HG02938 (cell line): ENCODE results near the gene FAM107B.
A peak's percentile ranks its signal among the peaks of the same experiment; 100 is the strongest.
"Not testable (repeated sequence)": the region's sequence is repeated elsewhere in the genome, so short reads cannot be mapped to it uniquely, and the experiment has no call there.

ENCODE experiments used
- ATAC-seq: cut with Tn5 transposase; IDR thresholded peaks from one replicate; pipeline ENCODE4 v1.9.1; 2021; ENCODE audit warnings: mild to moderate bottlenecking, moderate library complexity; ENCODE audit not compliant: unreplicated experiment

FAM107B gene

DNA sequence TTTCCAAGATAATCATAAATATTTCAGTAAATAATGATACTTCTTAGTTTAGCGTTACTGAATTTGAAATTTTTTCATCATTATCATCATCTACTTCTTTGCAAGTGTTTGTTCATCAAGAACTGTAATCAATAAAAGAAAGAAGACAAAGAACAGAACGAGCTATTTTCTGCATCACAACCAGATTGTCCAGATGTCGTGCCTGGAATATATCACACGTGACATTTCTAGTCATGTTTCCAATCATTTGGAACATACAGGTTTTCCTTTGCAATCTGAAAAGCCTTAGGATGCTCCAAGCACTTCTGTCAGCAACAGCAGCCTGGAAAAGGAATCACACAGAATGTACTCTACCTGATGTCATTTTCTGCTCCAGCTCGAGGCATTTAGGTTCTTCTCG lies 107.4 kb downstream of the FAM107B start:
- no peak for ATAC-seq

DNA sequence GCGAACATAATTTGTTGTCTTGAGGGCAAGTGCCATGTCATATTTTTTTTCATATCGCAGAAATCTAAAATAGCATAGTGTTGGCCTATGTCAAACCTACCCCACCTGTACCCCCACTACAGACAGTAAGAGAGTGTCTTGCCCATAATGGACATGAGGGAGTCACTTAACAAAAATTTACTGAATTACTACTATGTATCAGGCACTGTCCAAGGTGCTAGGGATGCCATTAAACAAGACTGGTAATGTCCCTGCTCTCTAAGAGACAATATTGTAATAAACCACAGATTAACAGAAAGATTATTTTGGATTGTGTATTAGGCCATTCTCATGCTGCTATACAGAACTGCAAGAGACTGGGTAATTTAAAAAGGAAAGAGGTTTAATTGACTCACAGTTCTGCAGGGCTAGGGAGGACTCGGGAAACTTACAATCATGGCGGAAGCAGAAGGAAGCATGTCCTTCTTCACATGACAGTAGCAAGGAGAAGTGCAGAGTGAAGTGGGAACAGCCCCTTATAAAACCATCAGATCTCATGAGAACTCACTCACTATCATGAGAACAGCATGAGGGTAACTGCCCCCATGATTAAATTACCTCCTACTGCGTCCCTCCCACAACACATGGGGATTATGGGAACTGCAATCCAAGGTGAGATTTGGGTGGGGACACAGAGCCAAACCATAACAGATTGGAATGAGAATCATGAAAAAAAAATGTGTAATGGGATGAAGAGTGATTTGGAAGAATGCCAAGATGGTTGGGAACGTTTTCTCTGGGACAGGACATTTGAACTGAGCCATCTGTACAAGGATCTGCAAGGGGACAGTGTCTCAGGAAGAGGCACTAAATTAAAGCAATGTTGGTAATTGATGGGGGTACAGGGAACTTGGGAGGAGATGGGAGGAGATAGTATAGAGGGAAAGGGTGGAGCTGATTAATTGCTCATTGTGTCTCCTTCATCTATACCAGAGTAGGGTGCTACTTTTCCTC lies 108.5 kb downstream of the FAM107B start:
- no peak for ATAC-seq

DNA sequence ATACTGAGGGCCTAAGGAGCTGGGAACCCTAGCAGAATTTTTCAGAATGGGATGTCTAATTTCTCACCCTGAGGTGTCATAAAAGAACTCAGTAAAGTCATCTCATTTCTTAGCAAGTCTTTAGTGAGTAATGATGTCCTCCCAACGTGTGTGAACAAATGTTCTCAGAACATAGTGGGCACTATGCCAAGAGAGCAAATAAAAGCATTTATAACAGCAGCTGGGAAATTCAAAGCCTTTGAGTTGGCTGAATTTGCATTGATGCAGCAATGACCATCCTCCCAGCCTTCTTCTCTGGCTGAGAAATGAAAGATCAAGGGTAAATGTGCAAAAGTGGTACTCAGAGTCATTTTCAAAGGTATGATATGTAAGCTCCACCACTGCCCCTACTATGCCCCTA lies 109.4 kb downstream of the FAM107B start:
- ATAC-seq = no peak

DNA sequence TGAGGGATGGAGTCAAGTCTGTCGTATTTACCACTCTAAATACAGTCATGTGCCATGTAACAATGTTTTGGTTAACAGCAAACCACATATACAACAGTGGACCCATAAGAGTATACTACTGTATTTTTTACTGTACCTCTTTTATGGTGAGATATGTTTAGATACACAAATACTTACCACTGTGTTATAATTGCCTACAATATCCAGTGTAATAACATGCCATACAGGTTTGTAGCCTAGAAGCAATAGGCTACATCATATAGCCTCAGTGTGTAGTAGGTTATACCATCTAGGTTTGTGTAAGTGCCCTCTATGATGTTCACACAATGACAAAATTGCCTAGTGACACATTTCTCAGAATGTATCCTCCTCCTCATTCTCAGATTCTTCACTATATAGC lies 110.4 kb downstream of the FAM107B start:
- no peak for ATAC-seq

DNA sequence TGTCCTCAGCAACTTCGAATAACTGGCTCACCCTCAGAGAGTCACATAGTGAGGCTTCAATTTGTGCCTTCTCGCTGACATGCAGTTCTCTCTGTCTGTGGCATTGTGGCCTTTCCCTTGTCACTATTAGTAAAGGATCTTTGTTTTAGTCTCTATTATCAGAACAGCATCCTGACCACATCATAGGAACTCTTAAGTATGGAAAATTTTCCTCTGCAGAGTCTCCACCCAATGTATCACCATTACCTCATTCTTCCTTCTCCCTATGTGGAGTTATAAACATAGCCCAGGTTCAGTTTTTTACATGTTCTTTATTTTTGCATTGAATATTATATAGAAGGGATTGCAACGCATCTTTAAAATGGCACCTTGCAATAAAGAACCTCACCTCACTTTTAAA lies 112.9 kb downstream of the FAM107B start:
- ATAC-seq = no peak

DNA sequence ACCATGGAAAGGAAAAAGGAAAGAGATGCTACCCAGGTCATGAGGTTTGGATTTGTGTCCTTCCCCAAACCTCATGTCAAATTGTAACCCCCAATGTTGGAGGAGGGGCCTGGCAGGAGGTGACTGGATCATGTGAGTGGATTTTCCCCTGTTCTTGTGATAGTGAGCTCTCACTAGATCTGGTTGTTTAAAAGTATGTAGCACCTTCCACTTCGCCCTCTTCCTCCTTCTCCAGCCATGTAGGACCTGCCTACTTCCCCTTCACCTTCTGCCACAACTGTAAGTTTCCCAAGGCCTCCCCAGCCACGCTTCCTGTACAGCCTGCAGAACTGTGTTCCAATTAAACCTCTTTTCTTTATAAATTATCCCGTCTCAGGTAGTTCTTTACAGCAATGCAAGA lies 113.9 kb downstream of the FAM107B start:
- no peak for ATAC-seq

DNA sequence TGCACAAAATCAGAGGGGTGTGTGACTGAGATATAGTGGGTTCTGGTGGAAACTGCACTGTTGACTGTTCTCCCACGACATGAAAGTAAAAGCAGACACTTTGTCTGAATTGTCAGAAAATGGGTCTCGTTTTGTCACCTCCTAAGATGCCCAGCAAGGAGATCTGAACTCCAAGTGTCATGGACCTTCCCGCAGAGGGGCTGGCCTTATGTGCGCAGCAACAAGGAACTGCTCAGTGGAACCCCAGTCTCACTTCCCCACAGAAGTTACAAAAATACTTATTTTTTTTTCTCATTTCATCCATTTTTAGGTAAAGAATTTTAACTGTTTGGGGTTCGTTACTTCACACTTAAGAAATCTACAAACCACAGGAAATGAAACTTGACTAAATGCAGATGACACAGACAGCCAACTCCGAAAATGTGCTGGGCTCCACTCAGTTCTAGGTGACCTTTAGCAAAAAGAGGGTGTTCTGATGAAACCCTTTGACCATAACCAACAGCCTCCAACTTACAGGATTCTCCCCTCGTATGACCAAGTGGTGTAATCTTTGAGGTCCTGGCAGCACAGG lies 115.0 kb downstream of the FAM107B start:
- ATAC-seq = peak; percentile 78

DNA sequence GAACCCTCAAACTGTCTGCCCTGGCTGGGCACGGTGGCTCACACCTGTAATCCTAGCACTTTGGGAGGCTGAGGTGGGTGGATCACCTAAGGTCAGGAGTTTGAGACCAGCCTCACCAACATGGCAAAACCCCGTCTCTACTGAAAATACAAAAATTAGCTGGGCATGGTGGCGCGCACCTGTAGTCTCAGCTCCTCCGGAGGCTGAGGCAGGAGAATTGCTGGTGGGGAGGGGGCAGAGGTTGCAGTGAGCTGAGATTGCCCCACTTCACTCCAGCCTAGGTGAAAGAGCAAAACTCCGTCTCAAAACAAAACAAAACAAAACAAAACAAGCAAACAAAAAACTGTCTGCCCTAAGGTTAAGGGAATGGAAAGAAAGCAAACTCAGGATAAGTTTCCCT lies 115.6 kb downstream of the FAM107B start:
- ATAC-seq = not testable (repeated sequence)

DNA sequence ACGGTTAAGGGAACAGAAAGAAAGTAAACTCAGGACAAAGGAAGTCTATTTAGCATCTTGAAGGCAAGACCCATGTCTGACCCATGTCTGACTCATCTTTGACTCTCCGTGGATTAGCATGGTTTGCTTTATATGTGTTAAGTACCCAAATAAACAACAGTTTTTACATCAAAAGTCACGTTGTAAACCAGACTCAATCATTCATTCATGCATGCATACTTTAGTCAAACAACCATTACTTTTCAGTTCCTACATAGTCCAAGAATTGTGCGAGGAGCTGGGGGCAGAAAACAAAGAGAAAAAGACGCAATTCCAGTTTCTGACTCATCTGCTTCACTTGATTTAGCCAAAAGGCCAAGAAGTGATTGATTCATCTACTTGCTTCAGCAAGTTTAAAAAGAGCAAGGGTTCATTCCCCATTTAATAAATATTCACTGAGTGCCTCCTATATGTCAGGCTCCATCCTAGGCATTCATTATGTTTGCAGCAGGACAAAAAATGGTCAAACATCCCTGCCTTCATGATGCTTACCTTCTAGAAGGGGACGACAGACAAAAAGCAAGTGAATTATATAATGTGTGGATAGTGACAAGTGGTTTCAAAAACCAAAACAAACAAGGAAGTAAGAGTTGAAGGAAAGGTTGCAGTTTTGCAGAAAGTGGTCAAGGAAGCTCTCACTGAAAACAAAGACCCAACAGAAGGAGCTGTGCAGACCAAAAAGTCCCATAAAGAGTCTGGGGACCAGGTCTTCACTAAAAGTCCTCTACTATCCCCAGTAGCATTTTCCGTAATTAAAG lies 116.2 kb downstream of the FAM107B start:
- no peak for ATAC-seq

DNA sequence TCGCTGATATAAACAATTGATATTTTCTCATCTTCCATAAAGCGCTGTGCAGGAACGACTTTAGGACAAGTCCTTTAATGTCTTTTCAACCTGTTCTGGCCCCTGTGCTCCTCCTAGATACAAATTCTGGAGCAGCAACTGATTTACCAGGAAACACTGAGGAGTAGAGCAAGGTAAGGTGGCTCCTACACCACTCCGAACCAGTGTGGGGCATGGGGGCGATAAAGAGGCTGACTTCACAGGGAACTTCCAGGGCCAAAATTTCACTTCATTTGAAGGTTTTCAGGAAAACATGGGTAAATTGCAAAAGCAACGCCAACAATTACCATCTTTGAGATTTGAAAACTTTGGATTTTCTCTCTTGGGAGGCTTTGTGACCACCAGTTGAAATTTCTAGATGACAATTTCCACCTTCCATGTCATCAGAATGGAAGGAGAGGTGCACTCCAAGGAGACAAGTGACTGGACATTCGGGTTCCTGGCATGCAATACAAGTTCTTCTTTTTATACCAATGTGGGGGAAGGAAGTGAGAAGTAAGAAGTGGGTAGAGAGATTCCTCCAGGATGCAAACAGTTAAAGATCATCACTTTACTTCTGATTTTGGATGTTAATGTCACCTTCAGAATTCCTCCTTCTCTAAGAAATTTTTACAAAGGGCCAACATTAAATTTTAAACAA lies 118.5 kb downstream of the FAM107B start:
- ATAC-seq = no peak

DNA sequence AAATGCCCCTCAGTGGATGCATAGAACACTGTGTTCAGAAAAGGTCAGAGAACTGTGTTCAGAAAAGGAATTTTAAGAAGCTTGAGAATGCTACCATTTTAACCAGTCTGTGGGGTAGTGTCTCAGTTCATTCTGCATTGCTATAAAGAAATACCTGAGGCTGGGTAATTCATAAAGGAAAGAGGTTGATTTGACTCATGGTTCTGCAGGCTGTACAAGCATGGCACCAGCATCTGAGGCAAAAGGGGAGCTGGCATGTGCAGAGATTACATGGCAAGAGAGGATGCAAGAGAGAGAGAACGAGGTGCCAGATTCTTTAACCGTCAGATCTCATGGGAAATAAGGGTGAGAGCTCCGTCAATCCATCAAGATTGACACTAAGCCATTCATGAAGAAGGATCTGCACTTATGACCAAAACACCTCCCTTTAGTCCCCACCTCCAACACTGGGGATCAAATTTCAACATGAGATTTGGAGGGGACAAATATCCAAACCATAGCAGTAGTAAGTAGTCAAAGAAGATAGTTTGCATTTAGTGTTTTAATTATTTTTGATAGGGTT lies 119.8 kb downstream of the FAM107B start:
- no peak for ATAC-seq

DNA sequence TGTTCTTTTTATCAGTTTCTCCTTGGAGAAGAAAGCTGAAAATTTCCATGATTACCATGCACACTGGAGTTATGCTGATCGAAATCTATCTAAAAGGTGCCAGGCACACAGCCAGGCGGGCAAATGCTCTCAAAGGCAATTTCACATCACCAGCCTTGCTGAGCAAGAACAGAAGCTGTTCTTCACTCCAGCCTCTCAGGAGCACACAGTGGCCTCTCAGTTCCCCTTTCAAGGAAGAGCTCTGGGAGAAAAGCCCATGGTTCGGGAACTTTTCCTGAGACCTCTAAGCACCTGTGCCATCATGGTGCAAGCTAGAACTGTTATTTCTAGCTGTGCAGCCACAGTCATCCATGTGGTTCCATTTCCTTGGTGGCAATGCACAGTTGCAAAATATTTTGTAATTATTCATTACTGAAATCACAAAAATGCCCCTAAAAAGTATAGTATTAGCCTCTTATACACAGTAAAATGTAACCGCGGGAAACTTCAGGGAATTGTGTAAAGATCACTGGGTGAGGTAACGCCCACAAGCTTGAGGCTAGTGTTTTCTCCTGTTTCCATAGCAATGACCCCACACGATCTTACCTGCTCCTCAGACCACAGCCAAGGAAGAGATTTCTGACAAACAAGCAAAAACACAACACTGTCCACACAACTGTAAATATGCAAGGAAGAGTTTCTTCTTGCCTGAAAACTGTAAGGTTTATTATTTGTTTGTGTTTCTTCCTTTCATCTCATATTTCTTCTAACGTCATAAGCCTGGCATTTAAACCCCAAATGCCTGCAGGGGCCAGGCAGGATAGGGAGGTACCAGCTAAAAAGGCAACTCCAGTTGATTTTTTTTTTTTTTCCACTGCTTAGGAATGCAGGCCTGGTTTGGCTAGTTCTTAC lies 121.2 kb downstream of the FAM107B start:
- ATAC-seq = no peak

DNA sequence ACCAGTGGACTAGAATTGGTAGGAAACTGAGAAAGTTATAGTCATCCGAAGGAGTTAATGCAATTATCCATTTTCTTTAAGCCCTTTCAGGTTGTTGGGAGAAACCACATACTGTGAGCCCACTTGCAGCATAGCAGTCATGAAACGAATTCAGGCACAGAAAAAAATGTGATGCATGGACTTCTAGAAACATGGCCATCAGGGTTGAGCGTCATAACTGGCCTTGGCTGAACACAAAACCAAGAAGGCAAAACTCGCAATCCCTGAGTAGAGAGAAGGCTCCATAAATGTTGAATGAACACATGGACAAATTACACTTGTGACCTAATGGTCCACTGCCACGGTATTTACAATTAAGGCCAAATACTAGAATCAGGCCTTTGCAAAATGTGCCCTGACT lies 121.9 kb downstream of the FAM107B start:
- no peak for ATAC-seq

DNA sequence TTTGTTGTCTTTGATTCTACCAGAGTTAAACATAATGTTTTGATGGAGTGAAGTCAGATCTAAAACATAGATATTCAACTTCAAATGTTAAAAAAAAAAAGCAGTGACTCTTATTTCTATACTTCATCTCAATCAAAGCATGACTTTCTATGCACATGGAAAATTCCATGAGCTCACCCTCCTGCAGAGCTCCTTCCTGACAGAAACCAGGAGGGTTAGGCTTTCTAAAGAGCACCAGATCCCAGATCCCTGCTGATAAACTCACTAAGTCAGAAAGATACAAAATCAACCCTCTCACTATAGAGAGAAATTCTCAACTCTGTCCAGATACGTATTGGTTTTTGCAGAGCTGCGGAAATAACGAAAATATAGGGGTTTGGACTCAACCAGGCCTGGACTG lies 122.6 kb downstream of the FAM107B start:
- ATAC-seq = no peak

DNA sequence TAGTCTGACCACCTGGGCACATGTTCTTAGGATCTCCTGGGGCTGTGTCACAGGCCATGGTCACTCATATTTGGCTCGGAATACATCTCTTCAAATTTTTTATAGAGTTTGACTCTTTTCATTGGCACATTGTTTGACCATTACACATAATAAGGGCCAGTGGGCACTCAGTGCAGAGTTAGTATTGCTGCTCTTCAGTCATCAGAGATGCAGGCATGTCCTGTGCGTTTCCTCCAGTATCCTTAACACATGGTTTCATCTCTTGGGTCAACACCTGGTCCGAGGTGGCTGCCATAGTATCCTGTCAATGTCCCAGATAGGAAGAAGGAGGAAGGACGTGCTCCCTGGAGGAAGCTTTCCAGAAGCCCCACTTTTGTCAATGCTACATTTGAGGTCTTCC lies 125.0 kb downstream of the FAM107B start:
- no peak for ATAC-seq

DNA sequence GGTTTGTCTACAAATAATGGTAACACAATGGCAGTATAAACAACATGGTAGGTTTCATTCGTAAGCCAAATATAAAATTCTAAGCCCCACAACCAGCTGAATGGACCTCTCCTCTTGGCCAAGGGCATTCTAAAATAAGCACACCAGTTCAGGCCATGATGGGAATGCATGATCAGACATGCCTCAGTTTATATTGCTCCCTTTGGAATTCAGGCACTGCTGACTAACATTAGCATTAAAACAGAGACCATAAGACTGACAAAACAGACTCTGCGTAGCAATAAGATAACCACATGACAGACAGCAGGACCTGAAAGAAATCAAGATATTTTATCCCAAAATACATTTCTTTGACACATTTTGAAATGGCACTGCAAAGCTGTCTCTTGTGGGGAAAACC lies 125.8 kb downstream of the FAM107B start:
- ATAC-seq = no peak

DNA sequence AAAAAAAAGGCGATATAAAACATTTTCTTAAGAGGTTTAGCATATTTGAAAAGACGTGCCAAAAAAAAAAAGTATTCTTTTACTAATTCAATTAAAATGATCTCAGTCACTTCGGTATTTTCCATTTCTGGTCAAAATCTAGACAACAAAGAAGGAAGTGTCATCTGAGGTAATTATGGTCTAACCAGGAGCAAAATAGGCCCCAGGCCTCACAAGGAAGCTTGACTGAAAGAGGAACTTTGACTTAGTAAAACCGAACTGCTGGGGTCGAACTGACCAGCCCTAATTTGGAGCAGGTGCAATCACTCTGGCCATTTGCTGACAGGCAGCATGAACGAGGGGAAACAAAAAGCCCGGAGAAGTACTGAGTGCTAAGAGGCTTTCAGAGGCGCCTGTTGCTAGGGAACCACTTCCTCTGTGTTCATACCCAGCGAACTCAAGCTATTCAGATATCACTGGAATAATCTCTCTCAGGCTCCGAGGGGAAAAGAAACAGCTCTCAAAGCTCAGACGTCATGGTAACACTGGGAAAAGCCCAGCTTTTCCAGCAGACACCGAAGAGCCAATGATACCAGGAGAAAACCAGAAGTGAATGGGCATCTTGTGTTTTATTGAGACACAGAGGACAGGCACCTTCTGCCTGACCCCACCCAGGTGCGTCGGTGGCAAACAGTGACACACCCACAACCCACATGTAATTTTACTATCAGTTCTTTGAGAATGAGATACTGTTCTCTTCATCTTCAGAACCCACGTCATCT lies 126.5 kb downstream of the FAM107B start:
- peak; percentile 93 for ATAC-seq

DNA sequence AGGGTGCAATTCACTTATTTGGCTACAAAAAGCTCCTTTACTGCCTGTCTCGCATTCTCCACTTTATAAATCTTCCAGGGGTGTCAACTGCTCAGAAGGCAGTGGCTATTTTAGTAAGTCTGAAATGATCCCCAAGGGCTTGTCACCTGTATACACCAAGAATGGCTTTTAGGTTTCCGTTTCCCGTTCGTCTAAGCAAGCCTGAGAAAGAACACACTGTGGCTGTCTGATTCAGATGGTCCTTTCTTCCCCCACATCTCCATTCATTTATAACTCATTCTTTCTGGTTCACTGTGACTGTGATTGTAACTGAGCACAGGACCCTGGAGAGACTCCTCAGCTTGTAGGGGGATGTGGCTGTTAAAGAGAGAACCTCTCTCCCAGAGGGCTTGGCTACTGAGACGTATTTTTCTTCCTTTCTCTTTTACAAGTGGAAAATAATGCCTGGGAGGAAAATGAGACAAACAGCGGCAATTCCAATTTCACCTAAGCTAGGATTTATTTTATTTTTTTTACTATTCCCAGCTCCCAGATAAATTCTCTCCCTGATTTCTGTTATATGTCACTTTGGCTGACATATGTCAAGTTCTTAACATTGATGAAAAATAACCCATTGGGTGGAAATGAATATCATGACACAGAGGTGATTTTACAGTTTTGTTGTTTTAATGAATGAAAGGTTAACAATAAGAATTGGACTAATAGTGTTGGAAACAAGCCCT lies 129.3 kb downstream of the FAM107B start:
- ATAC-seq = no peak
